ENCODE results near the gene AGBL4.

Gene AGBL4

DNA sequence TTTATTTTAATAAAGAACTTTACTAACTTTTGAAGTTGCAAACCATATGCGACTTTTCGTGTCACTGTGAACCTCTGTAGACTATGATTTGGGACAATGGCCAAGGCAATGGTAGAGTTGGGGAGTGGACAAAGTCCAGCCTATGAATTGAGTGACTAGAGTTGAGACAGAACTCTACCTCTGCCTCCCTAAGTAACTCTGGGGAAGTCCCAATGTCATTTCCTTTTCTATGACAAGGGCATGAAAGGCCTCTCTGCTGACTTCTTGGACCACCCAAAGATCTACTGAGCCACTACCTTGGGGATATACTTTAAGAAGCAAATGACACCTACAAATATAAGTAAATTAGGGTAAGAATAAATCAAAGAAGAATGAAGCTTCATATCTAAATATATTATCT, 1266.4 kb downstream of the AGBL4 start:
- TF ChIP-seq, protein P1, sequence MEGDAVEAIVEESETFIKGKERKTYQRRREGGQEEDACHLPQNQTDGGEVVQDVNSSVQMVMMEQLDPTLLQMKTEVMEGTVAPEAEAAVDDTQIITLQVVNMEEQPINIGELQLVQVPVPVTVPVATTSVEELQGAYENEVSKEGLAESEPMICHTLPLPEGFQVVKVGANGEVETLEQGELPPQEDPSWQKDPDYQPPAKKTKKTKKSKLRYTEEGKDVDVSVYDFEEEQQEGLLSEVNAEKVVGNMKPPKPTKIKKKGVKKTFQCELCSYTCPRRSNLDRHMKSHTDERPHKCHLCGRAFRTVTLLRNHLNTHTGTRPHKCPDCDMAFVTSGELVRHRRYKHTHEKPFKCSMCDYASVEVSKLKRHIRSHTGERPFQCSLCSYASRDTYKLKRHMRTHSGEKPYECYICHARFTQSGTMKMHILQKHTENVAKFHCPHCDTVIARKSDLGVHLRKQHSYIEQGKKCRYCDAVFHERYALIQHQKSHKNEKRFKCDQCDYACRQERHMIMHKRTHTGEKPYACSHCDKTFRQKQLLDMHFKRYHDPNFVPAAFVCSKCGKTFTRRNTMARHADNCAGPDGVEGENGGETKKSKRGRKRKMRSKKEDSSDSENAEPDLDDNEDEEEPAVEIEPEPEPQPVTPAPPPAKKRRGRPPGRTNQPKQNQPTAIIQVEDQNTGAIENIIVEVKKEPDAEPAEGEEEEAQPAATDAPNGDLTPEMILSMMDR (IDR thresholded peaks at IDR 0.05; ENCODE audit: borderline replicate concordance, insufficient read depth, low read depth, low read length), result no peak
- H3K4me3 ChIP-seq (ENCODE audit: low read depth, low read length), result no peak overlapping the region

DNA sequence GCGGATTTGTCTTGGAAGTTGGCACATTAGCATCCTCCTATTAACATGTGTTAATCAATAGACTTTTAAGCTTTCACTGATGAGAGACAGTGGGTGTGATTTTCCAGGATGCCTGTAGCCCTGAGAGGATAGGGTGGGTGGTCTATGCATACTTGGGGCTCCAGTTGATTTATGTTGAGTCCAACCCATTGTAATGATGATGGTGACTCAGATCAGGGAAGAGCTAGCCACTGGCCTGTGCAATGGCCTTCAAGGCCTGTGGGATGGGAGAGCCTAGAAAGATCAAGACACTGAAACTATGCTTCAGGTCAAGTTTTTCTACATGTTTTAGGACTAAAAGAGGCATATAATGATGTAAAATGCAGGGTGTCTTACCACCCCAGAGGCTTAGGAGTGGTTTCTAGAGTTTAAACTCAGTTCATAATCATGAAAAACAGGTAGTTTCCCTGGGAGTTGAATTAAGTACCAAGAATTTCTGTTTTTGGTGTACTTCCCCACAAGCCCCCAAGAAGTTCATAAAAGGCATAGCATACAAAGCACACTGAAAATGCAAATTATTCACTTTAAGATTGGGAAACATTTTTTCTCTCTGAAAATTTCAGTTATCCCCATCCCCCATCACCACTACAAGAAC, 1267.0 kb downstream of the AGBL4 start:
- TF ChIP-seq, protein P1 (IDR thresholded peaks at IDR 0.05; ENCODE audit: borderline replicate concordance, insufficient read depth, low read depth, low read length), result no peak
- H3K4me3 ChIP-seq (ENCODE audit: low read depth, low read length), result no peak overlapping the region

DNA sequence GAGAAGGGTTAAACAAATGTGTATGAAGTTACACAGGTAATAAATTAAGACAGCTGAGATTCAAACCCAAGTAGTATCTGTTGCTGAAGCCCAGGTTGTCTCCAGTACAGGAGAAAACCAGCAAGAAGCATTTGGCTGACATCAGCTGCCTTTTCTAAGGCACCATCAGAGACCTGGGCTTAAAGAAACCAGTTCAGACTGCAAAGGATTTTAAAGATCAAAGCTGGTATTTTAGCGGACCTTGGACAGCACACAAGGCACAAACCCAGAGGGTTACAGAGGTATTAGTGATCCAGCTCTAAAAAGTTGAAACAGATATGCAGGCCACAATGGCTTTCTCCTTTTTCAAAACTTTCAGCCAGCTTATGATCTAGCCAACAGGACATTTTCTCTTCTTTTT, 1270.5 kb downstream of the AGBL4 start:
- H3K4me3 ChIP-seq (ENCODE audit: low read depth, low read length), result no peak overlapping the region
- TF ChIP-seq, protein P1 (IDR thresholded peaks at IDR 0.05; ENCODE audit: borderline replicate concordance, insufficient read depth, low read depth, low read length), result no peak

DNA sequence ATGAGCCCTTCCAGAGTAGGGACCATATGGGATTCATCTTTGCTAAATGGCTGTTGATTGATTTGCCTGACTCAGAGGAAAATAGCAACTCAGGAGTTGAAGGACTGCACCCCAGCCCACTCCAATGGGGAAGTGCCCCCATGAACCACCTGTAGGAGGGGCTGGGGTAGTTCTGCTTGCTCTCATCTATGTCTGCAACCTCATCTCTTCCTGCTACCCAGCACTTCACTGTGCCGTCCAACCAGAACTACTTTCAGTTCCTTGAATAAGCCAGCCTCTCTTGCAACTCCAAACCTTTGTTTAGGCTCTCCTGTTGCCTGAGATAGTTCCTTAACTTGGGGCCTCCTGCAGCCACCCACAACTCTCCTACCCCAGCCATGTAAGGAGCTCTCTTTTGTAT, 1273.6 kb downstream of the AGBL4 start:
- TF ChIP-seq, protein P1 (IDR thresholded peaks at IDR 0.05; ENCODE audit: borderline replicate concordance, insufficient read depth, low read depth, low read length), result peak; percentile 36; the same call in 1 of the 2 replicates
- no peak overlapping the region for H3K4me3 ChIP-seq (ENCODE audit: low read depth, low read length)

DNA sequence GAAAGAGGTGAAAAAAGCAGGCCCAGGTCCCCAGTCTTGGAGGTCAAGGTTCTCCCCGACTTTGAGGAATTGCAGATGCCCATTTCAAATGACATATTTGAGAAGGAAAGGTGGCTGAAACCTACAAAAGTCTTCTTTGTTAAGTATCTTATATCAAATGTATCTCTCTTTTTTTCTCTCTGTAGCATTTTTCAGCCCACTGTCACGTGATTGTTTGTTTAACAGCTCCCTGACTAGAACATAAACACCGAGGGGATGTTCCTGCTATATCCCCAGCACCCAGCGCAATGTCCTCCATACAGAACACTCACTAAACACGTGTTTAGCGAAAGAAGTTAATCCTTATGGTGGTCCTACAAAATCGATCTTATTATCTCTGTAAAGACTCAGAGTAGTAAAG, 1274.7 kb downstream of the AGBL4 start:
- TF ChIP-seq, protein P1 (IDR thresholded peaks at IDR 0.05; ENCODE audit: borderline replicate concordance, insufficient read depth, low read depth, low read length), result no peak
- no peak overlapping the region for H3K4me3 ChIP-seq (ENCODE audit: low read depth, low read length)

DNA sequence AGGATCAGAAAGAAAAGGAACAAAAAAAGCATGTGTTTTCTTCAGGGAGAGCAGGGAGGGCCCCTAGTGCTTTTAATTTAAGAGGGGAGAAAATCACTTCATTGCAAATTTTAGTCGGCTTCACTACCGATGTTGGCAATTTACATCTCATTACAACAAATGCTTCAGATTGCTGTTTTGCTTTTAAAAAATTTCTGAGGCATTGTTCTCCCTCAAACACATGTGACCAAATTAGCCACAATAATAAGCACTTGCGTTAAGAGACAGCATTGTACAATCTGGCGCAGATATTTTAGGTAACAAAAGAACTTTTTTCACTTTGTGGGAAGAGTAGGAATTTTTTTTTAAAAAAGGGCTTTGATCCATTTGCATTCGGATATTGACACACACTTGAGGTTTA, 1276.8 kb downstream of the AGBL4 start:
- TF ChIP-seq, protein P1 (IDR thresholded peaks at IDR 0.05; ENCODE audit: borderline replicate concordance, insufficient read depth, low read depth, low read length), result no peak
- H3K4me3 ChIP-seq (ENCODE audit: low read depth, low read length), result no peak overlapping the region

DNA sequence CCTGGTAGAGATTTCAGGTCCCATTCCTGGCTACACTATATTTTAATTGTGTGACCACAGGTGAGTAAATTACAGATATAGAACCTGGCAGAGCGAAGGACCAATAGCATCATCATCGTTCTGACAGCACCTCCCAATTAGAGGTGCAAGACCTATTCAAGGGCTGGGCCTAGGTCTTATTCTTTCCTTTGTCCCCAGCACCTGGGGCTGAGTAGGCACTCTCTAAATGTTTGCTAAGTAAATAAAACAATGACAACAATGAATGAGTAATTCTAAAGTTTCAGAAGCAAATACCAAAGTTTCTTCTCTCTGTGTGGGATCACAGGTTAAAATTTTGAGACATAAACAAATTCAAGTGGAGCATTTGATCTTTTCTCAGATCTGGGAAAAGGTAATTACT, 1279.7 kb downstream of the AGBL4 start:
- TF ChIP-seq, protein P1 (IDR thresholded peaks at IDR 0.05; ENCODE audit: borderline replicate concordance, insufficient read depth, low read depth, low read length), result no peak
- H3K4me3 ChIP-seq (ENCODE audit: low read depth, low read length), result no peak overlapping the region
